ENCODE data around the gene PROB1. TPM values are rescaled to one million over a fixed set of nuclear protein-coding genes. Genes with fewer than 3 reads are reported as not detected.

The PROB1 gene
- total RNA-seq, 4 donors from 2014 or later, result 0.25 to 0.47 (median 0.33) TPM

DNA sequence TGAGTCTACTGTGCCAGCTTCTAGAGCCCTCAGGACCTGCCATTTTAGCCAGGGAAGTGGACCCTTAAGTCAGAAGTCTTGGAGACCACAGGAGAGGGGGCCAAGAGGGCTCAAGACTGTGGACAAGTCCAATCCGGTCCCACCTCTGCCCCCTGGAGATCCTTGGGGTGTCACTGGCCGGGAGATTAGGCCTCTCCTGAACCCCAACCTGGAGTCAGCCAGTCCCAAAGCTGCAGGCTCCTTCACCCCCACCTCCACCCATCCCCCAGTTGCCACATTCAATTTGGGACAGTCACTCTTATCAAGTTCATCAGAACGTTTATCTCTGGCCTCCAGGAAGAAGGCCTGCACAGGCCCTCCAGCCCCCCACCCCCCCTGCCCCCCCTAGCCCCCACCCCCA lies 12.1 kb downstream of the PROB1 start:
- intact Hi-C loops (cut with DNase I; ENCODE audit: low total_unique reads), result no loop called here
- TF ChIP-seq POLR2A (IDR thresholded peaks at IDR 0.05), result no peak
- no peak overlapping the region for H3K4me3 ChIP-seq (ENCODE audit: low read depth, poor library complexity, severe bottlenecking)
- 64 to 65% methylated on average over 3 of the region's 3 CpGs for WGBS, 2 donors
- DNase-seq (ENCODE audit: low spot score in 2 of 2), result no peak

DNA sequence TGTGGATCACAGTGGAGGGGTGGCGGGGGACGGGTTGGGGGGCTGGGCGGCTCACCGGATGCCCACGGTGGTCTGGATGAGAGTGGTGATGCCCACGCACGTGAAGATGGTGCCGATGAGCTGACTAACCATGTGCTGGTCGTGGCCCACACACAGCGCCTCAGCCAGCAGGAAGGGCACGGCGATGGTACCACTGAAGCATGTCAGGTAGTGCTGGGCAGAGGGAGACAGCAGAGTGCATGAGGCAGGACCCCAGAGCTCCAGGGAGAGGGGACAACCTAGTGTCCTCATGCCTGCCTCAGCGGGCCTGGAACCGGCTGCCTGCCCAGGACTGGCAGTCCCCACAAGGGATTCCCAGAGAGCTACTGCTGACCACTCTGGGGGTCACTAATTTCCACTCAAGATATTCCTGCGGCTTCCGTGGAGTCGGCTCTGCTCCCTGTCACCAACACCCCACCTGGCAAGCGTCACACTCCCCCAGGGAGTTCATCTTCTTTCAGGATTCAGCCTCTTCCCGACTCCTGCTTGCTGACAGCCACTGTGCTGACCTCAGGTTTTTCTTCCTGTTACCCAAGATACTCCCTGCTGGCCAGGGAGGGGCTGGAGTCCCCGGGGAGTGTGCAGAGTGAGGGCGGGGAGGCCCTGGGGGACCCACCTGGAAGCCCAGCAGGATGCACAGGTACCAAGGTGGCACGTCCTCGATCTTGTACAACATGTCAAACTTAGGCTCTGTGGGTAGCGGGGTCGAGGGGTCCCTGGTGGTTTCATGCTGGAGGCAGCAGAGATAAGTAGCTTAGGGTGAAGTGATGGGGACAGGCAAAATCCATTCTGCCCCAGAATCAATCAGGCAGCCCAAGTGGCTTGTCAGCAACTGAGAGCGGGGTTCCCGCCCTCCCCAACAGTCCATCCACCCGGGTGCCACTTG lies 12.8 kb downstream of the PROB1 start:
- intact Hi-C loops (cut with DNase I; ENCODE audit: low total_unique reads), result no loop called here
- peak in 1 of 2 donors; percentile 81 for DNase-seq (ENCODE audit: low spot score in 2 of 2)
- TF ChIP-seq POLR2A (IDR thresholded peaks at IDR 0.05), result no peak
- TF ChIP-seq, protein P1, sequence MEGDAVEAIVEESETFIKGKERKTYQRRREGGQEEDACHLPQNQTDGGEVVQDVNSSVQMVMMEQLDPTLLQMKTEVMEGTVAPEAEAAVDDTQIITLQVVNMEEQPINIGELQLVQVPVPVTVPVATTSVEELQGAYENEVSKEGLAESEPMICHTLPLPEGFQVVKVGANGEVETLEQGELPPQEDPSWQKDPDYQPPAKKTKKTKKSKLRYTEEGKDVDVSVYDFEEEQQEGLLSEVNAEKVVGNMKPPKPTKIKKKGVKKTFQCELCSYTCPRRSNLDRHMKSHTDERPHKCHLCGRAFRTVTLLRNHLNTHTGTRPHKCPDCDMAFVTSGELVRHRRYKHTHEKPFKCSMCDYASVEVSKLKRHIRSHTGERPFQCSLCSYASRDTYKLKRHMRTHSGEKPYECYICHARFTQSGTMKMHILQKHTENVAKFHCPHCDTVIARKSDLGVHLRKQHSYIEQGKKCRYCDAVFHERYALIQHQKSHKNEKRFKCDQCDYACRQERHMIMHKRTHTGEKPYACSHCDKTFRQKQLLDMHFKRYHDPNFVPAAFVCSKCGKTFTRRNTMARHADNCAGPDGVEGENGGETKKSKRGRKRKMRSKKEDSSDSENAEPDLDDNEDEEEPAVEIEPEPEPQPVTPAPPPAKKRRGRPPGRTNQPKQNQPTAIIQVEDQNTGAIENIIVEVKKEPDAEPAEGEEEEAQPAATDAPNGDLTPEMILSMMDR (IDR thresholded peaks at IDR 0.05), result no peak
- WGBS, 2 donors, result 86 to 87% methylated on average over 20 to 28 of the region's 28 CpGs
- no peak overlapping the region for H3K4me3 ChIP-seq (ENCODE audit: low read depth, poor library complexity, severe bottlenecking)

DNA sequence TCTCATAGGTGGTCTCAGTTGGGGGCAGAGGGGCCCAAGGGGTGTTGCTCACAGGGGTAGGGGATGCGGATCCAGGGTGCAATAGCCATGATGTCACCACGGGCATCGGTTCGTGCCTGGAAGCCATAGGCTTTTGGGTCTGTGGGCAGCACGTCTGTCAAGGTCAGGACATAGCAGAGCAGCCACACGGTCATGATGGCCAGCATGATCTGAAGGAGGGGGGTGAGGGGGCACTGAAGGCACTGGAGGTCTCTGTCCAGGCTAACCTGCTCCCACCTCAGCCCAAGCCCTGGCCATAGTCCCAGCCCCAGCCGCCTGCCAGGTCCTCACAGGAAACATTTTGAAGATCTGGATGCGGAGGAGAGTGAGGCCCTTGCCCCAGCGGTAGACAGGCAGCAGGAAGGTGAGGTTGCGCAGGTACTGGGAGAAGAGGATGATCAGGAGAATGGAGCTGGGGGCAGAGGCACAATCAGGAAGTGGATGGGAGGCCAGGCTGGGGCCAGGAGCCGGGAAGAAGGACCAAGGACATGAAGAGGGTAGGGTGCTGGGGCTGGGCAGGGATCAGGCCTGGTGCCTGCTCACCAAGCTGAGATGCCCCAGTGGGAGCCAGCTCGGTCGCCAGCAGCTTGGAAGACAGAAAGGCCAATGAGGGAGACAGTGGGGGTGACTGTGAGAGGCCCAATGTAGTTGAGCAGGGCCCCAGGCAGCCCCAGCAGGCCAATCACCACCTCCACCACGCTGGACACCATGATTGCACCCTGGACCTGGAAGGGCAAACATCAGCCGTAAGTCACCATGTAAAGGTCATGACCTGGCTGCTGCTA lies 15.1 kb downstream of the PROB1 start:
- H3K4me3 ChIP-seq (ENCODE audit: low read depth, poor library complexity, severe bottlenecking), result no peak overlapping the region
- intact Hi-C loops (cut with DNase I; ENCODE audit: low total_unique reads), result no loop called here
- DNase-seq (ENCODE audit: low spot score in 2 of 2), result no peak
- no peak for TF ChIP-seq POLR2A (IDR thresholded peaks at IDR 0.05)
- TF ChIP-seq, protein P1 (IDR thresholded peaks at IDR 0.05), result no peak
- WGBS, 2 donors, result 85 to 91% methylated on average over 15 of the region's 15 CpGs

DNA sequence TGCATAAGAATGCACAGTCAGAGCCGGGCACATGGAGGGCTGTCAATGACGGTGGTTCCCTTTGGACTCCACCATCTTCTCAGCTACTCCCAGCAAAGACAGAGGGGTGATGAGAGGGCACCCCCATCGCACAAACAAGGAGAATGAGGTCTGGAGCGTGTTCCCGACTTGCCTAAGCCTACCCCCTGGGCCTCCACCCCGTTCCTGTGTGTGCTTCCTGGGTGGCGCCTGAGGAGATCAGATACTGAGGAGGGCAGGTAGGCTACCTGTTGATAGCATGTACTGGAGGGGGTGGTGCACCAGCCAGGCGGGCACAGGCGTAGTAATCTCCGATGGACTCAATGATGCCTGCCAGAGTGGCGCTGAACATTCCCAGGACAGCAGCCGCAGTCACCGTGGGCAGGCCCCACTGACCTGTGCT lies 16.0 kb downstream of the PROB1 start:
- intact Hi-C loops (cut with DNase I; ENCODE audit: low total_unique reads), result no loop called here
- no peak overlapping the region for H3K4me3 ChIP-seq (ENCODE audit: low read depth, poor library complexity, severe bottlenecking)
- TF ChIP-seq, protein P1 (IDR thresholded peaks at IDR 0.05), result no peak
- TF ChIP-seq POLR2A (IDR thresholded peaks at IDR 0.05), result no peak
- 54 to 70% methylated on average over 13 of the region's 13 CpGs for WGBS, 2 donors
- peak in 1 of 2 donors; percentile 70 for DNase-seq (ENCODE audit: low spot score in 2 of 2)

DNA sequence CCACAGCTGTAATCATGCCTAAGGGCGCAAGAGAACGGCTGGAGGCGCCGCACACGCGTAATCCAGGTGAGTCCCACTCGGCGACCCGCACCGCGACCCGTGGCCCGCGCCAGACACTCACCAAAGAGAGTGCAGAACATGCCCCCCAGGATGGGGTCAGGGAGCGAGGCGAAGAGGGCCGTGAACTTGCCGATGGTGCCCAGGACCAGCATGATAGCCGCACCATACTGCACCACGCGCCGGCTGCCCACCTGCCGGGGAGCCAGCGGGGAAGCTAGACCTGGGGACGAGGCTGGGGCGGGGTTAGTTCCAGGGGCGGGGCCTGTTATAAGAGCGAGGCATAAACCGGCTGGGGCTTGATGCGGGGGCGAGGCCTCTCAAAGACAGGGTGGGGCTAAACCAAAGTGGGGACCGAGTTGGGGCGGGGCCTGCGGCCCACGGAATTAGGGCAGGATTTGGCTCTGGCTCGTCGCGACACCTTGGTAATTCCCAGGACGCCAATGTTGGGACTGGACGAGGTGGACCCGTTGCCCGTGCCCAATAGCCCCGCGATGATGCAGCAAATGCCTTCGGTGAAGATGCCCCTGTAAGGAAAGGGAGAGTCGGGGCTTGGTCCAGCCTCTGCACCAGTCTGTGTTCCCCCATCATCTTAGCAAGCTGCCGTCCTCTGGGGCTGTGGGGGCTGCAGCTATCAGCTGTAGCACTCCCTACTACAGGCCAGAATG lies 16.6 kb downstream of the PROB1 start:
- DNase-seq (ENCODE audit: low spot score in 2 of 2), result peak in 1 of 2 donors; percentile 82
- H3K4me3 ChIP-seq (ENCODE audit: low read depth, poor library complexity, severe bottlenecking), result no peak overlapping the region
- TF ChIP-seq, protein P1 (IDR thresholded peaks at IDR 0.05), result no peak
- no peak for TF ChIP-seq POLR2A (IDR thresholded peaks at IDR 0.05)
- WGBS, 2 donors, result 54 to 68% methylated on average over 45 to 47 of the region's 47 CpGs
- intact Hi-C loops (cut with DNase I; ENCODE audit: low total_unique reads), result no loop called here

All from lower leg skin (tissue), 4 donors.